ENCODE results near the gene WTIP. TPM values are rescaled to one million over a fixed set of nuclear protein-coding genes. Genes with fewer than 3 reads are reported as not detected.

Gene WTIP
- total and polyA plus RNA-seq, 2 of the 13 experiments (the other 11 are each of a cell fraction or from before 2014, with no cell fraction given): 15.0 to 18.1 TPM

GRCh38 chr19:34457446-34457845, 24.1 kb upstream of the WTIP start:
- no peak for ATAC-seq
- no peak for FAIRE-seq
- H3K4me2 ChIP-seq (ENCODE audit: low read depth, low read length): no peak overlapping the region
- H3K79me2 ChIP-seq (ENCODE audit: insufficient read depth, low read length): peaks cover 10% of the 10 kb centered on the region
- WGBS (ENCODE audit: low lambda C conversion rate): 74% methylated on average over 4 of the region's 4 CpGs
- peaks cover 29 to 76% of the 10 kb centered on the region in 2 experiments for H3K36me3 ChIP-seq (replicated peaks in 1 of 2; ENCODE audit: control insufficient read depth in 1 of 2, insufficient read depth in 2 of 2, low read length in 2 of 2)
- H2AFZ ChIP-seq (ENCODE audit: low read length): no peak overlapping the region
- no peak overlapping the region for H3K27ac ChIP-seq (ENCODE audit: extremely low read length, insufficient read depth, low read length)
- CTCF ChIA-PET (ENCODE audit: low intra/inter-chr PET ratio, low total read pairs): no interaction called here
- no peak overlapping the region for H3K4me3 ChIP-seq (replicated peaks in 1 of 3; ENCODE audit: insufficient read depth in 1 of 3, low read depth in 2 of 3, low read length in 3 of 3)
- no peaks in the 10 kb centered on the region for H3K27me3 ChIP-seq (ENCODE audit: control insufficient read depth in 1 of 2, insufficient read depth in 2 of 2, low read length in 2 of 2)
- POLR2A ChIA-PET: interaction anchor here (0.6 to 1.1 kb wide), 2 partner anchors 24 to 32 kb away, joined by 3 read pairs; no protein-coding TSS in a partner anchor
- no TSS peak for BruUV-seq (replicated peaks)
- intact Hi-C loops (cut with micrococcal nuclease; ENCODE audit: unreplicated experiment): no loop called here
- no peaks in the 10 kb centered on the region for H3K4me1 ChIP-seq (ENCODE audit: insufficient read depth, low read length)
- H3K9me3 ChIP-seq (ENCODE audit: low read length): no peaks in the 10 kb centered on the region
- in situ Hi-C loops (cut with HindIII; ENCODE audit: extremely low pct_ligation_motif_present, low pct_unique_long_range_greater_than_20kb): no loop called here
- no peak for TF ChIP-seq ZNF777 (CRISPR knock-in tag; IDR thresholded peaks at IDR 0.05)
- no peak for TF ChIP-seq PRDM15 (CRISPR knock-in tag; IDR thresholded peaks at IDR 0.05)
- TF ChIP-seq MYPOP (CRISPR knock-in tag; IDR thresholded peaks at IDR 0.05): no peak
- no peak for TF ChIP-seq EHMT2 (IDR thresholded peaks at IDR 0.05; ENCODE audit: borderline replicate concordance, low read depth, low read length)
- no peak for TF ChIP-seq HMGA1 (CRISPR knock-in tag; conservative IDR thresholded peaks at IDR 0.05)
- TF ChIP-seq ZNF850 (CRISPR knock-in tag; conservative IDR thresholded peaks at IDR 0.05): no peak
- TF ChIP-seq ARID3A (IDR thresholded peaks at IDR 0.05; ENCODE audit: low read depth, low read length): no peak
- no peak for TF ChIP-seq HMGXB4 (CRISPR knock-in tag; IDR thresholded peaks at IDR 0.05; ENCODE audit: borderline replicate concordance in 1 of 2, low read depth in 1 of 2)
- no peak for TF ChIP-seq ZFP91 (CRISPR knock-in tag; IDR thresholded peaks at IDR 0.05; ENCODE audit: borderline replicate concordance)
- TF ChIP-seq HIVEP1 (CRISPR knock-in tag; IDR thresholded peaks at IDR 0.05): no peak
- no peaks in the 10 kb centered on the region for H4K20me1 ChIP-seq (ENCODE audit: insufficient read depth, low read length)
- H3K9ac ChIP-seq (ENCODE audit: insufficient read depth, low read depth, low read length): no peak overlapping the region
- DNase-seq (ENCODE audit: low spot score): no peak
